Body of pancreas (tissue), 4 donors: ENCODE measurements around the gene BACH2.
A peak's percentile ranks its signal among the peaks of the same experiment; 100 is the strongest.

Experiments
- CTCF ChIP-seq, 7 experiments: fragments of 450-650 bp in 4 of 7; fragments of 200-600 bp in 3 of 7; sonication (generic) in 3 of 7; IDR thresholded peaks; one replicate each; pipeline ENCODE4 v1.5.1; 2016 to 2019; ENCODE audit warnings: antibody characterized with exemption in 7 of 7
- POLR2A ChIP-seq, 3 donors: fragments of 450-650 bp; IDR thresholded peaks; one replicate each; pipeline ENCODE4 v1.6.1; 2016; ENCODE audit warnings: antibody characterized with exemption in 3 of 3, mild to moderate bottlenecking in 2 of 3

DNA sequence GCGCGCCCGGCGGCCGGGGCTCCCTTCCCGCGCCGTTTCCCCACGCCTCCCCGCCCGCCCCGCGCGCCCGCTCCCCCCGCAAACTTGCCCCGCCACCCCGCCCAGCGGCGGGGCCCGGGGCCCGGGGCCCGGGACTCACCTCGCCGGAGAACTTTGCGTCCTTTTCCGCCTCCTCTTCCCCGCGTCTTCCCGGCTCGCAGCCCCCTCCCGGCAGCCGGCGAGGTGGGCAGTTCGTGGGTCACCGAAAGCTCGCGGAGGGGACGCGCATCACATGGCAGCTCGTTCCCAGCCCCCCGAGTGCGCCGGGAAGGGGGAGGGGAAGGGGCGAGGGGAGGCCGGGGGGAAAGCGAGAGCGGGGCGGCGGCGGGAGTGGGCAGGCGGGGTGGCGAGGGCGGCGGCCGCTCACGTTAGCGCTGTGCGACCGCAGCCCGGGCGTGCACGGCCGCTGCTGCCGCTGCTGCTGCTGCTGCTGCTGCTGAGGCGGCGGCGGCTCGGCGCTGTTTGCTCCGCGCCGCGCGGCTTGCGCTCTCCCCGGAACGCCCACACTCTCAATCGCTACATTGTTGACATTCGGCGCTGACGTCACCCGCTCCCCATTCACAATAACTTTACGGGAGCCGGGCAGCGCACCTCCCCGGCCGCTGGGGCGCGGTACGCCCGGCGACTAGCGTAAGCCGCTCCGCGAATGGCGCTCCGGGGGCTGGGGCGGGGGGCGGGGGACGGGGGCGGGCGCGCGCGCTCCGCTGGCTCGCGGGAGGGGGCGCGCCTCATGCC lies at the start of gene BACH2:
- TF ChIP-seq CTCF (IDR thresholded peaks at IDR 0.05) (peak in 5 of 7 experiments; percentile 20 to 61 (median 34)), POLR2A (IDR thresholded peaks at IDR 0.05) (peak; percentile 61 to 87 (median 65))
